ENCODE data around the gene NRROS. TPM values are rescaled to one million over a fixed set of nuclear protein-coding genes. Genes with fewer than 3 reads are reported as not detected.

The NRROS gene
- 10 to 100 TPM; 25.9 to 31.8 TPM for total RNA-seq

GRCh38 chr3:196639483-196640296 is at the start of gene NRROS:
NRROS (plus strand) TSS chr3:196639694; CDS start chr3:196654540, 14,846 bp downstream.

Other genes starting within 250 kb of the NRROS start
- 10 to 100 TPM; 44.6 to 54.9 TPM for gene UBXN7, start 207.3 kb upstream of the NRROS start, total RNA-seq
- gene RNF168, start 135.9 kb upstream of the NRROS start, total RNA-seq: 10 to 100 TPM; 35.4 to 39.0 TPM
- gene SMCO1, start 124.3 kb upstream of the NRROS start, total RNA-seq: not detected
- 10 to 100 TPM; 17.3 to 20.8 TPM for gene WDR53, start 71.1 kb upstream of the NRROS start, total RNA-seq
- gene FBXO45, start 71.0 kb upstream of the NRROS start, total RNA-seq: 10 to 100 TPM; 12.3 to 13.0 TPM
- gene CEP19, start 72.6 kb downstream of the NRROS start, total RNA-seq: 1 to 10 TPM; 5.2 to 6.7 TPM
- gene PIGX, start 72.7 kb downstream of the NRROS start, total RNA-seq: 10 to 100 TPM; 32.3 to 35.9 TPM
- gene PAK2, start 100.2 kb downstream of the NRROS start, total RNA-seq: 10 to 100 TPM; 93.8 to 96.8 TPM
- 10 to 100 TPM; 29.3 to 30.6 TPM for gene SENP5, start 228.2 kb downstream of the NRROS start, total RNA-seq